T-helper 22 cell (primary cell): Measurements from ENCODE around the gene POLR3K.
A peak's percentile ranks its signal among the peaks of the same experiment; 100 is the strongest.

Source experiments
- DNase-seq: peaks from one replicate; pipeline ENCODE4 v3.0.0-alpha.2; 2020; ENCODE audit warnings: low read depth

Gene POLR3K

DNA sequence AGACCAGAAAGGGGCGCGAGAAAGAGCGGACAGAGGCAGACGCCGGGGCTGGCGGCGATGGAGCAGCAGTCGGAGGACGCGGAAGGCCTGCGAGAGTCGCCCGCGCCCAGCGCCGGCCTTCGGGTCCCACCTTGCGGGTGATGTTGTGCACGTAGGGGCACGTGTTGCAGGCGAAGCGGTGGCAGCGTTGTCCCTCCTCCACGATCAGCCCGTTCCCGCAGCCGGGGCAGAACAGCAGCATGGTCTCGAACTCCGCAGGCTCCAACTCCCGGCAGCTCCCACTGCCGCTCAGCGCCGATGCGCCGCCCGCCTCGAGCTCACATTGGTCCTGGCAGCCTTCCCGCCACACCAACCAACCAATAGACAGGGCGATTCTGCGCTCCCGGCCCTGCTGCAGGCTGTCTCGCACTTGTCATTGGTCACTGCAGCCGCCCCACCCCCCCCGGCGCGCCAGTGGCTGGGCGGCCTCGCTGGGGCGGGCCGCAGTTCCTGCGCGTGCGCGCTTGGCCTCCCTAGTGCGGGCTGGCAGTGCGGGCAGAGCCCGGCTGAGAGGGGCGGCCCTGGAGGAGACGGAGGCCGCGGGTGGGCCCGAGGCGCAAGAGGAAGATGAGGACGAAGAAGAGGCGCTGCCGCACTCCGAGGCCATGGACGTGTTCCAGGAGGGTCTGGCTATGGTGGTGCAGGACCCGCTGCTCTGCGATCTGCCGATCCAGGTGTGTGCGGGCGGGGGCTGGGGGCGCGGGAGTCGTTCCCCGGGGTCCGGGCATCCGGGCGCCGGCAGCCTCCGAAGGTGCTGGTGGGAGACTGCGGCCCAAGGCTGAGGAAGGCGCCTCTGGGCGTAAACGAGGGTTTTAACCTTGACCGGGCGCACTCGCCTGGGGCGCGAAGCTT lies at the start of gene POLR3K, which contains the start of gene SNRNP25:
POLR3K (minus strand) TSS at position 263 of the 891 bp plus-strand sequence; CDS start at position 241, 22 bp downstream.
SNRNP25 (plus strand) TSS at position 483 of the 891 bp plus-strand sequence; CDS start at position 672, 189 bp downstream.
- peak; percentile 97 for DNase-seq

DNA sequence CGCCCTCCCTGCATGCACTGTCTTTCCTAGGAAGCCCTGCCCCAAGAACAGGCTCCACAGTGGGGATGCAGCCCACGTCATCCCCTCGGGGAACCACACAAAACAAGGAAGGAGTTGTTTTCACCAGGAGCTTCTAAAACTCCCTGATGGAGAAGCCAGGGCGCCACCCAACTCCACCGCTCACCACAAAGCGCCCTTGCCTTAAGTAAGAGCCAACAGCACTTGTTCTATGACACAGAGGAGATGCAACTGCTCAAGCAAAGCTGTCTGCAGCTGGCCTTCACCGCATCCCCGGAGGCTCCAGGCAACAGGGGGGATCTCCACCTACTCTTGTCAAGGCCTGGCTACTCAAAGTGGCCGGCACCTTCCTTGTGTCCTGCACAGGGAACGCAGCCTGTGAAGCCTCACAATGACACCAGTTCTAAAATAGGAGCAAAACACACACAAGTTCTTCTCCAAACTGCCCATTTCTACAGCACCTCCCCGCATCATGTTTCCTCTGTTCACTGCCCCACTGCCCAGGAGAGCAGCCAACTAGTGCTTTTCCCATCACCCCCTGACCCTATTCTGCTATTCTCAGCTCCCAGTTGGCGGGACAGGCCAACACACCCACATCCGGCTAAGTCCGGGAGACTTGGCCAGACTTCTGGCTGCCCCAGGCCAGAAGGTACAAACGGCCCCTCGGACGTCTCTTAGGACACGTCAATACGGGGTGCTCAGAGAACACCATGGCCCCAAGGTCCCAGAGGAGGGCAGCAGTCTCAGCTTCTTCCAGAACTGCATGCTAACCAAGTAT lies 48.9 kb upstream of the POLR3K start:
- no peak for DNase-seq

DNA sequence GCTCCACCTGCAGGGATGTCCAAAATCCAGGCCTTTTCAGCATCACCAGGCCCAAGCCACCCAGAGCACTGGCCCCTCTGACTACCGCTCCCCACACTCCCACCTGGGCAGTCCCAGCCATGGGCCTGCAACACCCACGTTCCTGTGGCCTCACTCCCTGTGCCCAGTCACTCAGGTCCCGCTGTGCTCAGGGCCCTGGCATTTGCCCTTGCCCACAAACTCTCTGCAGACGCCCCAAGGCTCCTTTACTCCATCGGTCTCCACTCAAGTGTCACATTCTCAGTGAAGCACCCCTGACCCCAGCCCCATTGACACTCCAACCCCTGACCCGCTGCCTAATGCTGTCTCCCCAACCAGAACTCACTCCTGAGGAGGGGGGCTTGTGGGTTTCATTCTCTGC lies 48.2 kb upstream of the POLR3K start:
- no peak for DNase-seq

- no peak for DNase-seq
Measured at GRCh38 chr16:100989-101388, 47.6 kb upstream of the POLR3K start.

GRCh38 chr16:97822-98221 lies 44.4 kb upstream of the POLR3K start:
- no peak for DNase-seq

DNA sequence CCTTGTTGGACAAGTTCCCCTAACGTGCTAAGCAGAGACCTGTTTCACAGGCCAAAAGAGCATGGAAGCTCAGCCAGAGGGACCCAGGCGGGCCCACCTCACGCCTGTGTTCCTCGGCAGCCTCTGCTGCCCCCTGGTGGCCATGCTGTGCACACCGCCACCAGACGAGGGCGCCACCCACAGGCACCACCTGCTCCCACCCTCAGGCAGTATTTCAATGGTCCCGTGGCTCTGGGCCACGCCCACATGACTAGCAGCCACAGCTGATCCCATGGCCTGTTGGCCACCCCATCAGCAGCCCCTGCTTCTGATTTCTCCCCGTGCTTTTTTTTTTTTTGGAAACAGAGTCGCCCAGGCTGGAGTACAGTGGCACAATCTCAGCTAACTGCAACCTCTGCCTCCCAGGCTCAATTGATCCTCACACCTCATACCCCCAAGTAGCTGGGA lies 43.5 kb upstream of the POLR3K start:
- DNase-seq = peak; percentile 70

GRCh38 chr16:94918-95265 lies 41.5 kb upstream of the POLR3K start:
- no peak for DNase-seq

DNA sequence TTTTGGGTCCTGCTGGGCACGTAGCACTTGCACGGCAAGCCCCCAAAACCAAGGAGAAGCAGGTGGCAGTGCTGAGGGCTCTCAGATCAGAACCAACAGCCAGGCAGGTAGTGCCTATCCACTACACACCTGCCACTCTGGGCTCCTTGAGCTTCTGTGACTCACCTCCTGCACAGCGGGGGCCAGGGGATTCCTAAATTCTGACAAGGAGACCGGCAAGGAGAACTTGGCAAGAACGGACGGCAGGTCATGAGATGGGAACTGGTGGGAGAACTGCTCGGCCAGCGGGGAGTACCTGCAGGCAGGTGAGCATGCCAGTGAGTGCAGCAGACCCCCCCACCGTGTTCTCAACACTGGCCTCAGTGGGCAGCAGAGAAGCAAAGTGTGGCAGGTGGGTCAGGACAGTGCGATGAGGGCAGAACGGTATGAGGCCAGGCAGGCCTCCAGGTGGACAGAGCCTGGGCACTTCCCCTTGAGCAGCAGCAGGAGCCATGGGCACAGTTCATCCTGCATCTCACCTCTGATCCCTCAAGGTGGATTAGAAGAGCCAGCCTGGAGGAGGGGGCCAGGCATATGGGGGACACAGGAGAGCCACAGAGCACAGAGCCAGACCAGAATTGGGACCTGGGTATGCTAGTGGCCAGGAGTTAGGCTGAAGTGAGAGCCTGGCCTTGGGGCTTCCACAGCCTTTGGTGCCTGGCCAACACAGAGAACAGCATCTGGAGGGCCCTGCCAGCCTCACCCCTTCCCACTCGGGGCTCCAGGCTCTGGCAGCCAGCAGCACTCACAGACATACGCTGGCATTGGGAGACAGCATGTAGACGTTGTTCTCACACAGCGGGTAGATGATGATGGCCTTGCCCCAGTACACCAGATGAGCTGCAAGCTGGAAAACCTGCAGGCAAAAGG lies 39.3 kb upstream of the POLR3K start:
- DNase-seq = no peak

DNA sequence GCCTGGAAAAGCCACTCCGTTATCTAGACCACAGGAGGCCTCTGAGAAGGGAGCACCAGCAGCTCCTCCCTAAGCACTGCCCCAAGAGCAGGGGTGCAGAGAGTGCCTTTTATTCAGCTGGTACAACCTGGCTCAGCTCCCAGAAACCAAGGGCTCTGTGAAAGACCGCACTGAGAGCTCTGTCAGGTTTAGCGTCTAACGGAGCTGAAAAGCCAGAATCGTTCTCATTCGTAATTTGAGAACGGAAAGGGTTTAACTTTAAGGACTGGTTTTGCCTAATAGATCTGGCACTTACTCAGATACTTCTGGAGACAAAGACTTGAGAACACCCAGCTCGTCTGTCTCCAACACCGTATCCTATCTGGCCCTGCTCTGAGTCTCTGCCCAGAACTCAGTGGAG lies 38.1 kb upstream of the POLR3K start:
- no peak for DNase-seq

DNA sequence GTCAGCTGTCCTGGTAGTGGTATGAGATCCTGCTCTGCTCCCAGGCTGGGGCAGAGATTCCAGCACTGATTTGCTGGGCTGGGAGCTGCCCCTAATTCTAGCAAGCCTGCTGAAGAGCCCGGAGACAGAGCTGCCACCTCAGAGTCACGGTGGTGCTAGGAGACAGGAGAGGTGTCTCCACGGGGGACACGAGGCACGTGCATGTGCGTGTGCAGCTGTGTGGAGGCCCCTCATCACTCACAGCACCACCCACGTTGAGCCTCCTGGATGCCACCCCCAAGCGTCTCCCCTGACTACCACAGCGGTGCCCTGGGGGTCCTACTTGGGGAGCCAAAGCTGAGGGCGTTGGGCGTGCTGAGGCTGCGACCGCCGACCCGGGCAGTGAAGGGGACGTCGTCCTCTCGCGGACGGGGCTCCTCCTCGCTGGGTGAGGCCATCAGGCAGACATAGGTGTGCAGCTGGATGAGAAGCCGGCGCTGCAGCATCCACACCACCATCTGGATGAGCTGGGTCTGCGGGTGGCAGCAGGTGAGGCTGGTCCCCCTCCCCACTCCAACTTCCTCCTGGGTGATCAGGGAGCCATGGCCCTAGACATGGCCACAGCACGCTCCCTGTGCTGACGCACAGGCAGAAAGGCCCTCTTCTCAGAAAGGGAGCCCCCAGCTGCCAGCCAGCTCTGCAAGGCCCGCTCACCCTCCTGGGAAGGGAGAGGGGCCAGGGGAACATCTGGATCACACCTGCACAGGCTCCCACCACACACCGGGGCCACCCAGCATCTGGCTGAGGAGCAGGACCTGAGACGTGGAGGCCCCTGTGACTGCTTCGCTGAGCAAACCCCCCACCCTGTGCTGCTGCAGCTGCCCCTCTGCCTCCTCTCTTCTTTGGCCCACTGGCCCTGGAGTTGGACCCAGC lies 36.2 kb upstream of the POLR3K start:
- DNase-seq = no peak

- no peak for DNase-seq
Measured at GRCh38 chr16:88613-89012, 35.2 kb upstream of the POLR3K start.

GRCh38 chr16:86483-86952 lies 33.1 kb upstream of the POLR3K start:
- no peak for DNase-seq

GRCh38 chr16:85865-86264 lies 32.5 kb upstream of the POLR3K start:
- no peak for DNase-seq

DNA sequence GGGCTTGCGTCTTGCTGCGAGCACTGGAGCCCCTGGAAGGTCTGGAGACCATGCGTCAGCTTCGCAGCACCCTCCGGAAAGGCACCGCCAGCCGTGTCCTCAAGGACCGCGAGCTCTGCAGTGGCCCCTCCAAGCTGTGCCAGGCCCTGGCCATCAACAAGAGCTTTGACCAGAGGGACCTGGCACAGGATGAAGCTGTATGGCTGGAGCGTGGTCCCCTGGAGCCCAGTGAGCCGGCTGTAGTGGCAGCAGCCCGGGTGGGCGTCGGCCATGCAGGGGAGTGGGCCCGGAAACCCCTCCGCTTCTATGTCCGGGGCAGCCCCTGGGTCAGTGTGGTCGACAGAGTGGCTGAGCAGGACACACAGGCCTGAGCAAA lies 32.0 kb upstream of the POLR3K start:
- DNase-seq = no peak

- DNase-seq = no peak
Measured at GRCh38 chr16:84718-85406, 31.5 kb upstream of the POLR3K start.

DNA sequence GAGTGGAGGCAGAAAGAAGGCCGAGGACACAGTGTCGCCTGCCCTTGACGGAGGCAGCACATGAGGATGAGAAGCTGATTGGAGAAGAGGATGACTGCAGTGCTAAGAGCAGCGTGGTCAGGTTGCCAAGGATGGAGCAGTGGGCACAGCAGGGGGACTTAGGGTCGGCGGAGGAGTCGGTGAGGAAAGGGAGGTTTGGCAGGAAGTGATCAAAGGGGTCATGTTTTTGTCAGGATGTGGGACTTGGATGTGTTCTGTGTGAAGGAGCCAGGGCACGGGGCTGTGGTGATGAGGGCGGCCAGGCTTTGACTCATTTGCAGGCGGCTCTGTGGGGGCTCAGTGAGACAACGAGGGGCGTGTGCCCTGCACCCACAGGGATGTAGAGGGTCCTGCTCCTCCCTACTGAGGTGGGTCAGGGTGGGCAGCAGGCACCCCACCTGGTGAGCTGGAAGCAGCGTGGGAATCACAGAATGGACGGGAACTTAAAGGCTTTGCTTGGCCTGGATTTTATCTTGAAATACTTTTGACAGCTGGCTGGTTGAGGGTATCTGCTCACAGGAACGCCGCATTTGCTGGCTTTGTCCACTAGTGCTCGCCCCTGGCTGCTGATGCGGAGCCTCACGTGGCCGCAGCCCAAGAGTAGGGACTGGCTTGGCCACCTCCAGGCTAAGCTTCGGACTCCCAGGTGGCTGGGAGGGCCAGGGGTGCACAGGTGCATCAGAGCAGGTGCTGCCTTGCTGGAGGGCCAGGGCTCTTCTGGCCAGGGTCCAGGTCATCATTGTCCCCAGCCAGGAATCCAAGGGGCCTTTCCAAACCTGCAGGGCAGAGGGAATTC lies 30.6 kb upstream of the POLR3K start:
- DNase-seq = no peak

DNA sequence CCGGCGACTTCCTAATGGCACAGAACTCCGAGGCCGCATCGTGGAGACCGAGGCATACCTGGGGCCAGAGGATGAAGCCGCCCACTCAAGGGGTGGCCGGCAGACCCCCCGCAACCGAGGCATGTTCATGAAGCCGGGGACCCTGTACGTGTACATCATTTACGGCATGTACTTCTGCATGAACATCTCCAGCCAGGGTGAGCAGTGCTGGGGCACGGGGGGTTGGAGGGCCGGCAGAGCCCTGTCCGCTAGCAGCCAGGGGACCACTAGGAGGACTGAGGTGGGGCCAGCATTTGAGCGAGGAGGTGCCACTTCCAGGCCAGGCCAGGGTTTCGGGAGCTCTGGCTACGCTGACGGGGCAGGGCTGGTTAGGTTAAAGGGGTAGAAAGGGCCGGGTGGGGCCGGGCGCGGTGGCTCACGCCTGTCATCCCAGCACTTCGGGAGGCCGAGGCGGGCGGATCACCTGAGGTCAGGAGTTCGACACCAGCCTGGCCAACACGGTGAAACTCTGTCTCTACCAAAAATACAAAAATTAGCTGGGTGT lies 29.7 kb upstream of the POLR3K start:
- no peak for DNase-seq

- DNase-seq = no peak
Measured at GRCh38 chr16:79151-80054, 26.0 kb upstream of the POLR3K start.
